ENCODE measurements around the gene TMPRSS12.

DNA sequence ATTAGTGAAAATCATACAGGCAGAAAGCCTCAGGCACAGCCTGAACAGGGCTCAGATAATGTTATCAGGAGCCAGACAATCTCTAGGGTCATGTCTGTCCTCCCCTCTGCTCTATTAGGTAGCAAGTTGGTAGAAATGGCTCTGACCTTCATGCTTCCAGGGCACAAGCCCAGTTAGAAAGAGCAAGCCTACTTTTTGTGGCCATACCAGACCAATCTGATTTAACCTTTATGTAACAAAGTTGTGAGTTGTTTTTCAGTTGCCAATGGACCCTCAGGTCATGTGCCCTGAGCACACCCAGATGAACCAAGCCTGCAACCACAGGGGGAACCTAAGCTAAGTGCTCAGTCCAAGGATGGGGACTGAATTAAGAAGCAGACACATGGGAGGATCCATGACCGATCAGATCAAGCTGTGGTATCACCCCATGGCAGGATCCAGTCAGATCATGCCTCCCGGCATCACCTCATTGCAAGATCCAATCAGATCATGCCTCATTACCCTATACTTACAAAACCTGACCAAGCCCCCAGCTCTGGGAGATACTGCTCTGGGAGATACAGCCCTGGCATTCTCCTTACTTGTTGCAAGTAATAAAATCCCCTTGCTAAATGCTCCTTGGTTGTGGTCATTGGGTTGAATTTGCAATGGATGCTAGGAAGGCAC, 90.9 kb downstream of the TMPRSS12 start:
- no peak for TF ChIP-seq CTCF (IDR thresholded peaks at IDR 0.05)
- TF ChIP-seq, protein P1, sequence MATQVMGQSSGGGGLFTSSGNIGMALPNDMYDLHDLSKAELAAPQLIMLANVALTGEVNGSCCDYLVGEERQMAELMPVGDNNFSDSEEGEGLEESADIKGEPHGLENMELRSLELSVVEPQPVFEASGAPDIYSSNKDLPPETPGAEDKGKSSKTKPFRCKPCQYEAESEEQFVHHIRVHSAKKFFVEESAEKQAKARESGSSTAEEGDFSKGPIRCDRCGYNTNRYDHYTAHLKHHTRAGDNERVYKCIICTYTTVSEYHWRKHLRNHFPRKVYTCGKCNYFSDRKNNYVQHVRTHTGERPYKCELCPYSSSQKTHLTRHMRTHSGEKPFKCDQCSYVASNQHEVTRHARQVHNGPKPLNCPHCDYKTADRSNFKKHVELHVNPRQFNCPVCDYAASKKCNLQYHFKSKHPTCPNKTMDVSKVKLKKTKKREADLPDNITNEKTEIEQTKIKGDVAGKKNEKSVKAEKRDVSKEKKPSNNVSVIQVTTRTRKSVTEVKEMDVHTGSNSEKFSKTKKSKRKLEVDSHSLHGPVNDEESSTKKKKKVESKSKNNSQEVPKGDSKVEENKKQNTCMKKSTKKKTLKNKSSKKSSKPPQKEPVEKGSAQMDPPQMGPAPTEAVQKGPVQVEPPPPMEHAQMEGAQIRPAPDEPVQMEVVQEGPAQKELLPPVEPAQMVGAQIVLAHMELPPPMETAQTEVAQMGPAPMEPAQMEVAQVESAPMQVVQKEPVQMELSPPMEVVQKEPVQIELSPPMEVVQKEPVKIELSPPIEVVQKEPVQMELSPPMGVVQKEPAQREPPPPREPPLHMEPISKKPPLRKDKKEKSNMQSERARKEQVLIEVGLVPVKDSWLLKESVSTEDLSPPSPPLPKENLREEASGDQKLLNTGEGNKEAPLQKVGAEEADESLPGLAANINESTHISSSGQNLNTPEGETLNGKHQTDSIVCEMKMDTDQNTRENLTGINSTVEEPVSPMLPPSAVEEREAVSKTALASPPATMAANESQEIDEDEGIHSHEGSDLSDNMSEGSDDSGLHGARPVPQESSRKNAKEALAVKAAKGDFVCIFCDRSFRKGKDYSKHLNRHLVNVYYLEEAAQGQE (IDR thresholded peaks at IDR 0.05; ENCODE audit: insufficient read depth in 1 of 2, low read depth in 2 of 2, low read length in 1 of 2), result no peak
